GM23338 (cell line): Measurements from ENCODE around the gene RGS17. TPM values are rescaled to one million over a fixed set of nuclear protein-coding genes. Genes with fewer than 3 reads are reported as not detected.
A peak's percentile ranks its signal among the peaks of the same experiment; 100 is the strongest.

ENCODE experiments used
- ATAC-seq: fragments of 200-7000 bp; cut with Tn5 transposase; 3 replicates; pipeline ENCODE4 v1.9.1; 2020
- DNase-seq: peaks from one replicate; pipeline ENCODE4 v3.0.0-alpha.2; 2015; ENCODE audit warnings: low spot score
- H2AFZ ChIP-seq: fragments of 200-600 bp; sonication (generic); 2 replicates; pipeline ENCODE4 v1.8.0; 2016; ENCODE audit warnings: antibody characterized with exemption, mild to moderate bottlenecking, moderate library complexity
- H3F3A ChIP-seq: fragments of 200-600 bp; sonication (generic); replicated peaks from 2 replicates; pipeline ENCODE4 v1.8.0; 2017; ENCODE audit warnings: antibody characterized with exemption, mixed run types, low read depth
- H3K27ac ChIP-seq: fragments of 200-600 bp; sonication (generic); 2 replicates; pipeline ENCODE4 v1.6.1; 2016; ENCODE audit warnings: low read depth
- H3K27me3 ChIP-seq: fragments of 200-600 bp; sonication (generic); 2 replicates; pipeline ENCODE4 v1.8.0; 2016; ENCODE audit warnings: mild to moderate bottlenecking, mixed run types, moderate library complexity; ENCODE audit not compliant: insufficient read depth
- H3K36me3 ChIP-seq: fragments of 200-600 bp; sonication (generic); 2 replicates; pipeline ENCODE4 v1.8.0; 2016; ENCODE audit warnings: mild to moderate bottlenecking; ENCODE audit not compliant: insufficient read depth
- H3K4me1 ChIP-seq: fragments of 200-600 bp; sonication (generic); 2 replicates; pipeline ENCODE4 v1.8.0; 2016; ENCODE audit warnings: mild to moderate bottlenecking, moderate library complexity; ENCODE audit not compliant: insufficient read depth
- H3K4me2 ChIP-seq: fragments of 200-600 bp; sonication (generic); 2 replicates; pipeline ENCODE4 v1.7.1; 2017; ENCODE audit warnings: mixed run types
- H3K4me3 ChIP-seq: fragments of 200-600 bp; sonication (generic); 2 replicates; pipeline ENCODE4 v1.6.1; 2016; ENCODE audit warnings: mixed run types
- H3K79me2 ChIP-seq: fragments of 200-600 bp; sonication (generic); replicated peaks from 2 replicates; pipeline ENCODE4 v1.8.0; 2017; ENCODE audit warnings: mild to moderate bottlenecking; ENCODE audit not compliant: insufficient read depth
- H3K9me2 ChIP-seq: fragments of 200-600 bp; sonication (generic); 2 replicates; pipeline ENCODE4 v1.8.0; 2017; ENCODE audit not compliant: insufficient read depth
- H4K20me1 ChIP-seq: fragments of 200-600 bp; sonication (generic); replicated peaks from 2 replicates; pipeline ENCODE4 v1.8.0; 2017; ENCODE audit warnings: mild to moderate bottlenecking; ENCODE audit not compliant: insufficient read depth
- H3K27ac Mint-ChIP-seq: 2 replicates; pipeline ENCODE4 v1.8.0; 2020; ENCODE audit warnings: inconsistent platforms, mild to moderate bottlenecking, moderate library complexity, mixed read lengths
- H3K27me3 Mint-ChIP-seq: 3 replicates; pipeline ENCODE4 v1.8.0; 2022; ENCODE audit warnings: low read depth, mild to moderate bottlenecking, moderate library complexity, mixed read lengths, inconsistent platforms; ENCODE audit not compliant: insufficient read depth, poor library complexity
- H3K36me3 Mint-ChIP-seq: 3 replicates; pipeline ENCODE4 v1.8.0; 2021; ENCODE audit warnings: low read depth, mild to moderate bottlenecking, inconsistent platforms, moderate library complexity, mixed read lengths
- H3K4me1 Mint-ChIP-seq: 3 replicates; pipeline ENCODE4 v1.8.0; 2020; ENCODE audit warnings: mild to moderate bottlenecking, inconsistent platforms, mixed read lengths
- H3K4me3 Mint-ChIP-seq: 3 replicates; pipeline ENCODE4 v1.8.0; 2021; ENCODE audit warnings: moderate library complexity, mild to moderate bottlenecking, inconsistent platforms, mixed read lengths
- H3K9me3 Mint-ChIP-seq: 3 replicates; pipeline ENCODE4 v1.8.0; 2020; ENCODE audit warnings: moderate library complexity, mild to moderate bottlenecking, inconsistent platforms, mixed read lengths
- CREB1 ChIP-seq: fragments of 250-450 bp; sonication (Bioruptor Pico); IDR thresholded peaks from 2 replicates; pipeline ENCODE4 v1.5.0; 2020; ENCODE audit warnings: low read depth, mild to moderate bottlenecking, moderate library complexity
- CTCF ChIP-seq, 2 experiments: fragments of 200-600 bp in 1 of 2; sonication (generic) in 1 of 2; conservative IDR thresholded peaks; 2 replicates each; pipeline versions ENCODE4 v1.5.1 to v1.6.1; 2016 to 2017; ENCODE audit warnings: antibody characterized with exemption in 2 of 2, low read depth in 2 of 2, mild to moderate bottlenecking in 2 of 2, moderate library complexity in 1 of 2
- JUNB ChIP-seq: IDR thresholded peaks from one replicate; pipeline ENCODE4 v1.6.1; 2016; ENCODE audit warnings: antibody characterized with exemption; ENCODE audit not compliant: unreplicated experiment
- NANOG ChIP-seq: IDR thresholded peaks from 2 replicates; pipeline ENCODE4 v1.6.1; 2016; ENCODE audit warnings: antibody characterized with exemption, borderline replicate concordance
- REST ChIP-seq: IDR thresholded peaks from one replicate; pipeline ENCODE4 v1.6.1; 2018; ENCODE audit warnings: antibody characterized with exemption; ENCODE audit not compliant: unreplicated experiment
- ZNF462 ChIP-seq: fragments of 250-450 bp; sonication (Bioruptor Pico); IDR thresholded peaks from 2 replicates; pipeline ENCODE4 v1.5.0; 2020; ENCODE audit warnings: mild to moderate bottlenecking, moderate library complexity
- polyA plus RNA-seq: library from polyadenylated mRNA; unstranded; fragments of >200 nt; fragmentation: Nextera tagmentation; extraction: Ambion mirVana; gene quantifications from 2 replicates; pipeline ENCODE4 v1.2.1, GENCODE V29; 2016
- total RNA-seq: library from RNA; depleted of rRNA; stranded (reverse); fragments of >200 nt; shearing (Covaris generic); gene quantifications from 2 replicates; pipeline ENCODE4 v1.2.3, GENCODE V29; 2014

Gene RGS17
- total and polyA plus RNA-seq, 2 experiments from 2014 or later: 12.1 to 12.3 TPM

GRCh38 chr6:153146413-153146812 is 15.3 kb upstream of the RGS17 start (continued):
- TF ChIP-seq REST (no peak), CREB1 (CRISPR knock-in tag) (no peak), NANOG (no peak), JUNB (no peak)

GRCh38 chr6:153145591-153145990 is 14.5 kb upstream of the RGS17 start:
- Histone ChIP-seq H3K4me3 (no peak overlapping the region), H3K36me3 (no peaks in the 10 kb centered on the region), H3K4me1 (no peaks in the 10 kb centered on the region), H3K4me2 (no peak overlapping the region), H4K20me1 (no peaks in the 10 kb centered on the region), H3K27ac (no peak overlapping the region), H3K27me3 (no peaks in the 10 kb centered on the region), H2AFZ (peak overlapping the region; percentile 14; the same call in 1 of the 2 replicates), H3K9me2 (peaks cover 6% of the 10 kb centered on the region; the same call in 1 of the 2 replicates), H3K79me2 (no peaks in the 10 kb centered on the region), H3F3A (no peaks in the 10 kb centered on the region)
- Mint-ChIP-seq H3K27ac (no peak overlapping the region), H3K9me3 (no peaks in the 10 kb centered on the region; the same call in 2 of the 3 replicates), H3K36me3 (no peaks in the 10 kb centered on the region), H3K27me3 (peaks cover 2% of the 10 kb centered on the region), H3K4me1 (no peaks in the 10 kb centered on the region; the same call in 2 of the 3 replicates), H3K4me3 (no peak overlapping the region)
- TF ChIP-seq CTCF (conservative IDR thresholded peaks at IDR 0.05; ENCODE audit: low read depth in 2 of 2): peak; percentile 29 to 53
- no peak for TF ChIP-seq ZNF462 (CRISPR knock-in tag)
- peak; percentile 35; the same call in 1 of the 3 replicates for ATAC-seq
- peak; percentile 56 for DNase-seq
